Measurements from ENCODE around the gene GAN. TPM values are rescaled to one million over a fixed set of nuclear protein-coding genes. Genes with fewer than 3 reads are reported as not detected.

GAN gene
- total and polyA plus RNA-seq, 10 of the 15 experiments (the other 5 are each of a cell fraction or from before 2014, with no cell fraction given) = 0.42 to 8.4 (median 2.5) TPM

DNA sequence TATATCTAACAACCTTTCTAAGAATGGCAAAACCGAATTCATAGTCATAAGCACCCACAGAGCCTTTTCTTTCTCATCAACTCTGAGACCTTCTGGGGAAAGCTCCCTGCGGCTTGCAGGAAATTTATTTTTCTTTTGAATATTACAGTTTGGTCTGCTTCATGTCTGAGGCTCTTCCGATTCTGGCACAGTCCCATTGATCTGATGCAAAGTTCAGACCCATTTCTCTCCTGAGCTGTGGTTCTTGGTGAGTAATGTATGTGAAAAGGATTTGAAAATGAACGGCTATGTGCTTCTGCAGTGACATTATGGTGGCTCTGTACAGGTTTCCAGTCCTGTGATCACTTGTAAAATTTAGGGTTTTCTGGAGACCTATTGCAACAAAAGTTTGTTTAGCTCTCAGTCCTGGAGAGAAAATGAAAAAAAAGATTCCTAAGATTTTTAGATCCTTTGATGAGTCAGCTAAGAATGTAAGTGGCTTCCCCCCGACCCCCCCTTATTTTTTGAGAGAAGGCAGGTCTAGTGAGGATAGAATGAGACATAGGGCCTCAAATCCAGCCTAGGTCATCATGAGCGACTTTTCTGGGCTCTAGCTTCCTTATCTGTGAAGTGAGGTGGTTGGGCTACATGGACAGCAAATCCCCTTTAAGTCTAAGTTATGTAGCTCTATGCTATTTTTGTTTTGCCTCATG is 4.6 kb downstream of the GAN start:
- no TSS peak for BruUV-seq (replicated peaks)
- H3K4me2 ChIP-seq (ENCODE audit: control insufficient read depth, insufficient read depth) = no peak overlapping the region
- SMC1A ChIA-PET (ENCODE audit: uncharacterized antibody, unreplicated experiment) = interaction anchor here (0.9 to 1.0 kb wide), 3 partner anchors 9 to 59 kb away, joined by 3 read pairs; no protein-coding TSS in a partner anchor
- 55% methylated on average over 6 of the region's 6 CpGs for WGBS (ENCODE audit: insufficient coverage, insufficient replicate concordance, low lambda C conversion rate, missing lambda C conversion rate)
- H3K79me2 ChIP-seq (ENCODE audit: control insufficient read depth, insufficient read depth, low read length) = peaks cover 4% of the 10 kb centered on the region
- POLR2A ChIA-PET = interaction anchor here (0.5 to 0.6 kb wide), 2 partner anchors 13 to 63 kb away, joined by 3 read pairs; no protein-coding TSS in a partner anchor
- H3K27ac ChIP-seq (ENCODE audit: control insufficient read depth, insufficient read depth) = no peak overlapping the region
- no peak overlapping the region for H3K9ac ChIP-seq (ENCODE audit: control insufficient read depth, insufficient read depth, low read length)
- no peaks in the 10 kb centered on the region for H3K36me3 ChIP-seq (ENCODE audit: control insufficient read depth in 2 of 2, insufficient read depth in 2 of 2, low read length in 1 of 2)
- in situ Hi-C loops (cut with MboI) = no loop called here
- no peak overlapping the region for H2AFZ ChIP-seq (ENCODE audit: control insufficient read depth, low read depth, low read length)
- ATAC-seq (no peak), DNase-seq (ENCODE audit: low read depth, low spot score) (no peak), FAIRE-seq (no peak)
- CTCF ChIA-PET = interaction anchor here (1.3 to 1.5 kb wide), 2 partner anchors 11 to 49 kb away, joined by 3 to 4 read pairs; no protein-coding TSS in a partner anchor
- H3K9me3 ChIP-seq (replicated peaks; ENCODE audit: control insufficient read depth, insufficient read depth, low read length) = no peaks in the 10 kb centered on the region
- no peaks in the 10 kb centered on the region for H4K20me1 ChIP-seq (ENCODE audit: control insufficient read depth, insufficient read depth)
- no peaks in the 10 kb centered on the region for H3K27me3 ChIP-seq (replicated peaks in 1 of 2; ENCODE audit: control insufficient read depth in 2 of 2, insufficient read depth in 2 of 2, low read length in 1 of 2)
- TF ChIP-seq, protein P1, sequence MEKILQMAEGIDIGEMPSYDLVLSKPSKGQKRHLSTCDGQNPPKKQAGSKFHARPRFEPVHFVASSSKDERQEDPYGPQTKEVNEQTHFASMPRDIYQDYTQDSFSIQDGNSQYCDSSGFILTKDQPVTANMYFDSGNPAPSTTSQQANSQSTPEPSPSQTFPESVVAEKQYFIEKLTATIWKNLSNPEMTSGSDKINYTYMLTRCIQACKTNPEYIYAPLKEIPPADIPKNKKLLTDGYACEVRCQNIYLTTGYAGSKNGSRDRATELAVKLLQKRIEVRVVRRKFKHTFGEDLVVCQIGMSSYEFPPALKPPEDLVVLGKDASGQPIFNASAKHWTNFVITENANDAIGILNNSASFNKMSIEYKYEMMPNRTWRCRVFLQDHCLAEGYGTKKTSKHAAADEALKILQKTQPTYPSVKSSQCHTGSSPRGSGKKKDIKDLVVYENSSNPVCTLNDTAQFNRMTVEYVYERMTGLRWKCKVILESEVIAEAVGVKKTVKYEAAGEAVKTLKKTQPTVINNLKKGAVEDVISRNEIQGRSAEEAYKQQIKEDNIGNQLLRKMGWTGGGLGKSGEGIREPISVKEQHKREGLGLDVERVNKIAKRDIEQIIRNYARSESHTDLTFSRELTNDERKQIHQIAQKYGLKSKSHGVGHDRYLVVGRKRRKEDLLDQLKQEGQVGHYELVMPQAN (conservative IDR thresholded peaks at IDR 0.05) = no peak
- TF ChIP-seq WRNIP1 (IDR thresholded peaks at IDR 0.05; ENCODE audit: borderline replicate concordance, low read depth, low read length) (no peak), GATAD2B (conservative IDR thresholded peaks at IDR 0.05; ENCODE audit: low read depth) (no peak), TCF7 (IDR thresholded peaks at IDR 0.05; ENCODE audit: borderline replicate concordance) (no peak), SPI1 (IDR thresholded peaks at IDR 0.05; ENCODE audit: borderline replicate concordance, insufficient read depth, low read depth, low read length) (no peak), POLR2A (IDR thresholded peaks at IDR 0.05; ENCODE audit: low read depth, low read length) (no peak), SIX5 (IDR thresholded peaks at IDR 0.05; ENCODE audit: low read depth, low read length, severe bottlenecking) (no peak), POLR2AphosphoS2 (IDR thresholded peaks at IDR 0.05; ENCODE audit: low read depth, low read length) (no peak), NFXL1 (IDR thresholded peaks at IDR 0.05; ENCODE audit: borderline replicate concordance) (no peak)
- TF ChIP-seq, protein P2, sequence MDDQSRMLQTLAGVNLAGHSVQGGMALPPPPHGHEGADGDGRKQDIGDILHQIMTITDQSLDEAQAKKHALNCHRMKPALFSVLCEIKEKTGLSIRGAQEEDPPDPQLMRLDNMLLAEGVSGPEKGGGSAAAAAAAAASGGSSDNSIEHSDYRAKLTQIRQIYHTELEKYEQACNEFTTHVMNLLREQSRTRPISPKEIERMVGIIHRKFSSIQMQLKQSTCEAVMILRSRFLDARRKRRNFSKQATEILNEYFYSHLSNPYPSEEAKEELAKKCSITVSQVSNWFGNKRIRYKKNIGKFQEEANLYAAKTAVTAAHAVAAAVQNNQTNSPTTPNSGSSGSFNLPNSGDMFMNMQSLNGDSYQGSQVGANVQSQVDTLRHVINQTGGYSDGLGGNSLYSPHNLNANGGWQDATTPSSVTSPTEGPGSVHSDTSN (IDR thresholded peaks at IDR 0.05; ENCODE audit: insufficient replicate concordance, low read depth, low read length) = no peak
- no peak overlapping the region for H3K4me3 ChIP-seq
- intact Hi-C loops (cut with micrococcal nuclease; ENCODE audit: unreplicated experiment) = loop anchor here (10.0 kb wide), 1 partner anchor 315 kb away; the partner anchor contains the start of genes CENPN and CMC2
- RAD21 ChIA-PET (ENCODE audit: unreplicated experiment) = interaction anchor here (1.1 kb wide), 1 partner anchor 114 kb away, joined by 4 read pairs; no protein-coding TSS in a partner anchor
- no peaks in the 10 kb centered on the region for H3K4me1 ChIP-seq (ENCODE audit: control insufficient read depth, insufficient read depth, low read length)
